Measurements from ENCODE around the gene CYFIP2. TPM values are rescaled to one million over a fixed set of nuclear protein-coding genes. Genes with fewer than 3 reads are reported as not detected.
"Not testable (repeated sequence)": the region's sequence is repeated elsewhere in the genome, so short reads cannot be mapped to it uniquely, and the experiment has no call there.

CYFIP2 gene
- total RNA-seq, 1 experiment from 2014 or later: 355 TPM

- Histone ChIP-seq H2AFZ (ENCODE audit: low read length) (no peak overlapping the region), H3K27ac (ENCODE audit: low read length) (no peak overlapping the region), H3K9ac (ENCODE audit: low read length) (no peak overlapping the region), H3K27me3 (ENCODE audit: low read length) (no peaks in the 10 kb centered on the region), H3K9me2 (replicated peaks; ENCODE audit: insufficient read depth, low read length) (no peaks in the 10 kb centered on the region), H3K9me3 (ENCODE audit: low read length) (no peaks in the 10 kb centered on the region), H3K36me3 (ENCODE audit: insufficient read depth, low read length) (peaks cover 59% of the 10 kb centered on the region), H3K4me3 (ENCODE audit: low read length) (no peak overlapping the region), H4K20me1 (ENCODE audit: insufficient read depth, low read depth, low read length) (no peaks in the 10 kb centered on the region; the same call in 1 of the 2 replicates), H3K4me1 (ENCODE audit: low read length) (peaks cover 25% of the 10 kb centered on the region), H3K4me2 (ENCODE audit: low read depth, low read length, poor library complexity, severe bottlenecking) (no peak overlapping the region), H3K79me2 (ENCODE audit: low read length) (no peaks in the 10 kb centered on the region)
- DNase-seq: peak; percentile 64
Observed at GRCh38 chr5:157390133-157390532, 124.2 kb downstream of the CYFIP2 start.

GRCh38 chr5:157390551-157391297 is 124.8 kb downstream of the CYFIP2 start:
- no peaks in the 10 kb centered on the region for H3K9me3 ChIP-seq (ENCODE audit: low read length)
- no peaks in the 10 kb centered on the region for H3K79me2 ChIP-seq (ENCODE audit: low read length)
- H3K4me3 ChIP-seq (ENCODE audit: low read length): no peak overlapping the region
- no peak overlapping the region for H3K9ac ChIP-seq (ENCODE audit: low read length)
- no peak for DNase-seq
- peaks cover 25% of the 10 kb centered on the region for H3K4me1 ChIP-seq (ENCODE audit: low read length)
- no peak overlapping the region for H2AFZ ChIP-seq (ENCODE audit: low read length)
- H3K27ac ChIP-seq (ENCODE audit: low read length): no peak overlapping the region
- no peaks in the 10 kb centered on the region for H3K9me2 ChIP-seq (replicated peaks; ENCODE audit: insufficient read depth, low read length)
- no peaks in the 10 kb centered on the region for H3K27me3 ChIP-seq (ENCODE audit: low read length)
- H3K4me2 ChIP-seq (ENCODE audit: low read depth, low read length, poor library complexity, severe bottlenecking): no peak overlapping the region
- H4K20me1 ChIP-seq (ENCODE audit: insufficient read depth, low read depth, low read length): no peaks in the 10 kb centered on the region; the same call in 1 of the 2 replicates
- H3K36me3 ChIP-seq (ENCODE audit: insufficient read depth, low read length): peaks cover 53% of the 10 kb centered on the region

- no peak overlapping the region for H3K27ac ChIP-seq (ENCODE audit: low read length)
- H3K9me3 ChIP-seq (ENCODE audit: low read length): no peaks in the 10 kb centered on the region
- no peaks in the 10 kb centered on the region for H3K79me2 ChIP-seq (ENCODE audit: low read length)
- H3K4me3 ChIP-seq (ENCODE audit: low read length): no peak overlapping the region
- no peak overlapping the region for H3K4me2 ChIP-seq (ENCODE audit: low read depth, low read length, poor library complexity, severe bottlenecking)
- H4K20me1 ChIP-seq (ENCODE audit: insufficient read depth, low read depth, low read length): no peaks in the 10 kb centered on the region
- peak; percentile 58 for DNase-seq
- peaks cover 20% of the 10 kb centered on the region for H3K4me1 ChIP-seq (ENCODE audit: low read length)
- H3K9me2 ChIP-seq (replicated peaks; ENCODE audit: insufficient read depth, low read length): no peaks in the 10 kb centered on the region
- H2AFZ ChIP-seq (ENCODE audit: low read length): no peak overlapping the region
- no peak overlapping the region for H3K9ac ChIP-seq (ENCODE audit: low read length)
- peaks cover 3% of the 10 kb centered on the region; the same call in 1 of the 2 replicates for H3K36me3 ChIP-seq (ENCODE audit: insufficient read depth, low read length)
- H3K27me3 ChIP-seq (ENCODE audit: low read length): no peaks in the 10 kb centered on the region
Observed at GRCh38 chr5:157398305-157398704, 132.4 kb downstream of the CYFIP2 start.

GRCh38 chr5:157400741-157401495 is 135.0 kb downstream of the CYFIP2 start:
- no peak overlapping the region for H3K9ac ChIP-seq (ENCODE audit: low read length)
- peaks cover 20% of the 10 kb centered on the region for H3K4me1 ChIP-seq (ENCODE audit: low read length)
- H3K4me3 ChIP-seq (ENCODE audit: low read length): no peak overlapping the region
- DNase-seq: no peak
- no peaks in the 10 kb centered on the region for H3K9me2 ChIP-seq (replicated peaks; ENCODE audit: insufficient read depth, low read length)
- no peaks in the 10 kb centered on the region for H4K20me1 ChIP-seq (ENCODE audit: insufficient read depth, low read depth, low read length)
- H3K4me2 ChIP-seq (ENCODE audit: low read depth, low read length, poor library complexity, severe bottlenecking): no peak overlapping the region
- H2AFZ ChIP-seq (ENCODE audit: low read length): no peak overlapping the region
- H3K79me2 ChIP-seq (ENCODE audit: low read length): no peaks in the 10 kb centered on the region
- no peaks in the 10 kb centered on the region for H3K36me3 ChIP-seq (ENCODE audit: insufficient read depth, low read length)
- H3K27ac ChIP-seq (ENCODE audit: low read length): no peak overlapping the region
- no peaks in the 10 kb centered on the region for H3K27me3 ChIP-seq (ENCODE audit: low read length)
- H3K9me3 ChIP-seq (ENCODE audit: low read length): no peaks in the 10 kb centered on the region

GRCh38 chr5:157415838-157416237 is 149.9 kb downstream of the CYFIP2 start:
- no peaks in the 10 kb centered on the region for H3K9me3 ChIP-seq (ENCODE audit: low read length)
- H2AFZ ChIP-seq (ENCODE audit: low read length): no peak overlapping the region
- no peak overlapping the region for H3K4me2 ChIP-seq (ENCODE audit: low read depth, low read length, poor library complexity, severe bottlenecking)
- no peaks in the 10 kb centered on the region for H3K4me1 ChIP-seq (ENCODE audit: low read length)
- no peaks in the 10 kb centered on the region for H3K9me2 ChIP-seq (replicated peaks; ENCODE audit: insufficient read depth, low read length)
- no peaks in the 10 kb centered on the region for H4K20me1 ChIP-seq (ENCODE audit: insufficient read depth, low read depth, low read length)
- no peaks in the 10 kb centered on the region for H3K36me3 ChIP-seq (ENCODE audit: insufficient read depth, low read length)
- no peaks in the 10 kb centered on the region for H3K79me2 ChIP-seq (ENCODE audit: low read length)
- no peak for DNase-seq
- no peak overlapping the region for H3K4me3 ChIP-seq (ENCODE audit: low read length)
- no peak overlapping the region for H3K27ac ChIP-seq (ENCODE audit: low read length)
- H3K9ac ChIP-seq (ENCODE audit: low read length): no peak overlapping the region
- H3K27me3 ChIP-seq (ENCODE audit: low read length): no peaks in the 10 kb centered on the region

GRCh38 chr5:157419521-157419920 is 153.6 kb downstream of the CYFIP2 start:
- not testable (repeated sequence) for H2AFZ ChIP-seq (ENCODE audit: low read length); H3K4me2 ChIP-seq (ENCODE audit: low read depth, low read length, poor library complexity, severe bottlenecking)

GRCh38 chr5:157429920-157430319 is 164.0 kb downstream of the CYFIP2 start:
- not testable (repeated sequence) for H3K4me3 ChIP-seq (ENCODE audit: low read length); H3K36me3 ChIP-seq (ENCODE audit: insufficient read depth, low read length); H4K20me1 ChIP-seq (ENCODE audit: insufficient read depth, low read depth, low read length); H3K79me2 ChIP-seq (ENCODE audit: low read length); H3K4me1 ChIP-seq (ENCODE audit: low read length); H3K9me3 ChIP-seq (ENCODE audit: low read length); H3K27me3 ChIP-seq (ENCODE audit: low read length); H3K9ac ChIP-seq (ENCODE audit: low read length); H3K9me2 ChIP-seq (replicated peaks; ENCODE audit: insufficient read depth, low read length); DNase-seq; H2AFZ ChIP-seq (ENCODE audit: low read length); H3K4me2 ChIP-seq (ENCODE audit: low read depth, low read length, poor library complexity, severe bottlenecking); H3K27ac ChIP-seq (ENCODE audit: low read length)

More at GRCh38 chr5:157419521-157419920, 153.6 kb downstream of the CYFIP2 start:
- H3K27me3 ChIP-seq (ENCODE audit: low read length); DNase-seq; H4K20me1 ChIP-seq (ENCODE audit: insufficient read depth, low read depth, low read length); H3K9me2 ChIP-seq (replicated peaks; ENCODE audit: insufficient read depth, low read length); H3K9me3 ChIP-seq (ENCODE audit: low read length); H3K4me1 ChIP-seq (ENCODE audit: low read length); H3K27ac ChIP-seq (ENCODE audit: low read length); H3K4me3 ChIP-seq (ENCODE audit: low read length); H3K36me3 ChIP-seq (ENCODE audit: insufficient read depth, low read length); H3K9ac ChIP-seq (ENCODE audit: low read length); H3K79me2 ChIP-seq (ENCODE audit: low read length): not testable (repeated sequence)

GRCh38 chr5:157431544-157432200 is 165.7 kb downstream of the CYFIP2 start:
- peak; percentile 80 for DNase-seq
- no peaks in the 10 kb centered on the region for H4K20me1 ChIP-seq (ENCODE audit: insufficient read depth, low read depth, low read length)

More at GRCh38 chr5:157431544-157432200, 165.7 kb downstream of the CYFIP2 start:
- no peak overlapping the region for H3K9ac ChIP-seq (ENCODE audit: low read length)
- no peaks in the 10 kb centered on the region for H3K9me3 ChIP-seq (ENCODE audit: low read length)
- H3K27me3 ChIP-seq (ENCODE audit: low read length): no peaks in the 10 kb centered on the region
- H3K27ac ChIP-seq (ENCODE audit: low read length): no peak overlapping the region
- no peak overlapping the region for H3K4me2 ChIP-seq (ENCODE audit: low read depth, low read length, poor library complexity, severe bottlenecking)
- no peaks in the 10 kb centered on the region for H3K9me2 ChIP-seq (replicated peaks; ENCODE audit: insufficient read depth, low read length)
- no peaks in the 10 kb centered on the region for H3K36me3 ChIP-seq (ENCODE audit: insufficient read depth, low read length)
- no peaks in the 10 kb centered on the region for H3K79me2 ChIP-seq (ENCODE audit: low read length)
- no peak overlapping the region; the same call in 1 of the 2 replicates for H2AFZ ChIP-seq (ENCODE audit: low read length)
- H3K4me3 ChIP-seq (ENCODE audit: low read length): no peak overlapping the region
- no peaks in the 10 kb centered on the region for H3K4me1 ChIP-seq (ENCODE audit: low read length)

Measured in Karpas-422 (cell line).